GM19397 (cell line): ENCODE results near the gene HOXA5.

Source experiments
- ATAC-seq: cut with Tn5 transposase; IDR thresholded peaks from one replicate; pipeline ENCODE4 v1.9.1; 2021; ENCODE audit warnings: mild to moderate bottlenecking, moderate library complexity; ENCODE audit not compliant: unreplicated experiment

HOXA5 gene

DNA sequence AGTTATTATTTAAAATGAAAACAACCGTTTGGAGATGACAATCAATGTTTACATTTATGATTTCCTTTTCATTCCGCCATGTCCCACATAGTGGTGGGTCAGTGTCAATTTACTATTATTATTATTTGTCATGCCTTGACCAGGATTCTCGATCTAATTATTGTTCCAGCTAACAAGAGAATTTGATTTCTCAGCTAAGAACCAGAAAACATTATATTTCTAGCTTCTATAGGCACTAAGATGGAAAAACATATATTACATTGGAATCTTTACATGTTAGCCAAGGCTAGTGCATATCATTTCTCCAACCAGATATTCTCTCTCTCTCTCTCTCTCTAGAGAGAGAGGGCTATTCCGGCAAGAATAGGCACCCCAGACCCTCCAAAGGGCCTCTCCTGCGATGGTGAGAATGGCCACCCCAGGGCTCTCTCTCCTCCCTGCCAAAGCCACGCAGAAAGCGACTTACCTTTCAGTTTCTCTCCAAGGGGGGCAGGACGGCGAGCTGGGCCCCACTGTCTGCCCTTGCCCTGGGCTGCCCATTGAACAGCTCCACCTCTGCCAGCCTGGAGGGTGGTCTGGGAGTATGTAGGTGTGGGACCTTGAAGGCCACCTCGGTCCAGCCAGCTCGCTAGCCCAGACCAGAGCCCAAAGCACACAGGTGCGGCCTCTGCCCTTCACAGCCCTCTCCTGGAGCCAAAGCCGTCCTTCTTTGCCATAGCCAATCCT lies 6.5 kb upstream of the HOXA5 start:
- no peak for ATAC-seq

DNA sequence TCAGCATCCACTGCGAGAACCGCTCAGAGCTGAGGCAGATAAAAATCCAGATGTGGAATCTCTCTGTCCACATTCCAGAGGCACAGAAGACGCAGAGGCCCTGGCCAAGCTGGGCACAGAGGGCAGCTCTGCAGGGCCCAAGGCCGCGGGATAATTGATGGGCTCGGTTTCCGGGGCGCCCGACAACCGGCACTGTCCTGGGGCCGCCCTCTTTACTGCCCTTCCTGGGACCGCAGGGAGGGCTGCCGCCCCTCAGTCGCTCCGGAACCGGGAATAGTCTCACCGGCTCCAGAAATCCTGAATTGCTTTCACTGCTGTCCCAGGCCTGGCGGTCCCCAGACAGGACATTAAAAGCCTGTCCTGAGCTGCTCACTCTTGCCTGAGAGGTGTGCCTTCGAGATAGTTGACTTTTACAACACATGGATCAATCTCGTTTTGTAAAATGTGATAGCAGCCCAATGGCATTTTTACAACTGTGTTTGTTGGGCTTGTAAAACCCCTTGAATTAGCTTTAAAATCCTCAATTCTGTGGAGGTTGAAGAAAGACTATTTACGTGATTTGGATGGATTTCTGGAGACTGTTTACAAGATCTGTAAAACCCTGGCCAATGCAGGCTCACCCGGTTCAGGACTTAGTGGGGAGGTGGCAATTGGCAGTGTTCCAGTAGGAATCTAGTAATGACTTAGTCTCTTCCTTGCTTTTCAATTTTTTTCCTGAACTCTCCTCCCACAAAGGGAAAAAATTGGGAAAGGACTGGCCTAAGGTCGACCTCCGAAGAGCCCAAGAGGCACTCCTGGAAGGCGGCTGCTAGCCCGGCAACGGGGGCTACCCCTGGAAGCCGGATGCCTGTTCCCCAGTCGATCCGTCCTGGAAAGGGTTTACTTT lies 5.5 kb upstream of the HOXA5 start:
- ATAC-seq: no peak

DNA sequence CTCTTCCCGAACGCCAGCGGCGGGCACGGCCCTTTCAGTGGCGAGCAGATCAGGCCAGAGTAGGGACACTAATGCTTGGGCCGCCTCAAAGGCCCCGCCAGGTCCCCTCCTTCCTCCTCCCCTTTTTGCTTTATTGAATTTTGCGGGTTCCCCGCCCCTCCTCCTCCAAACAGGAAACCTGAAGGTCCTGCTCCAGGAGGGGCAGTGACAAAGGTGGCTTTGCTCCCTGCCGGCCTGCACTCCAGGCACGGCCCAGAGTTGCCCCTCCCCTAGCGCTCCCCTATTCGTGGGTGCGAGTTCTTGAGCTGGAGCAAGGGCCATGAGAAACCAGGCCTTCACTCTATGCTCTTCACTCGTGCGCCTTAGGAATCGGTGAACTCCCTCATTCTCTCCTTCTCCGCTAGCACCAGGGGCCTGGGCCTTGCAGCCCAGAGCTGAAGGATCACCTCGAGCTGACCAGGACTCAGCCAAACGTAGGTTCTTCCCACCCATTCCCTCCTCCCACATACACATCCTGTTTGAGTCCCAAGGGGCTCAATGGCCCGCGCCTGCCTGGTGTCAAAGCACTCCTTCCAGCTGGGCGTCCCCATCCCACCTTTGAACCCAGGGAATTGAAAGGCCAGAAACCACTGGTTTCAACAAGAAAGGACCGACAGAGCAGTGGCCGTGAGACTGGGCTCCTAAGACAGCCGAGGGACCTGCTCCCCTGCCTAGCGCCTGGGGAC lies 4.7 kb upstream of the HOXA5 start:
- ATAC-seq: no peak

DNA sequence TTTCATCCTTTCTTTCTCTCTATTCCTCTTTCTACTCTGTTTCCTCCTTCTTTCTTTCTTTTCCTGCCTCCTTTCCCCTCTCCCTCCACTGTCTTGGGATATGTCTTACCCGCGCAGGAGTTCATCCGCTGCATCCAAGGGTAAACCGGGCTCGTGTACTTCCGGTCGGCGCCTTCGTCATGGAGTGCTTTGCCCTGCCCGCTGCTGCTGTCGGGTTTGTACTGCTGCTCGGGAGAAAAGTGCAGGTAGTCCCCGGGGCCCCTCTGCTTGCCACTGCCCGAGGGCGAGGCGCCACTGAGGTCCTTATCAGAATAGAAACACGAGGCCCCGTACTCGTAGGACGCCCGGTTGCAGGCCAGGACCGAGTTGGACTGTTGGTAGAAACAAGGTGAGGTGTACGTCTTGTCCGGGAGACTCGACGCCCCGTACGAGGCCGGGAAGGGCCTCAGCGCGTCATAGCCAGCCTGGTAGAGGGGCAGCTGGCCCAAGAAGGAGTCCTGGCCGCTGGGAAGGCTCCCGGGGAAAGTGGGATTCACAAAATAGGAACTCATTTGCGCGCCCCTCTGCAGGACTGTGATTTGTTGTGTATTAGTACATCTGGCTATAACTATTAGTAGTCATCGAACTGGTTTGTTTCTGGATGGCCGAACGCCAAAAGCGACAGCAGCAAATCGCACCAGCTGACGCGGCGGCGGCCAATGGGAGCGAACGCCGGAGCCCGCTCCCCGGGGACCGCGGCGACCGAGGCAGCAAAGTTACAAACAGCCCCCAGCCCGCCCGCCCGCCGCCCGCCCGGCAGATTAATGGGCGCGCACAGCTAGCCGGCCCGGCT lies 3.9 kb upstream of the HOXA5 start, which contains the start of gene HOXA6:
Gene HOXA6, minus strand, starts transcription at position 576 of the 832 bp plus-strand sequence. Its CDS starts 25 bp downstream, at position 551.
- no peak for ATAC-seq

DNA sequence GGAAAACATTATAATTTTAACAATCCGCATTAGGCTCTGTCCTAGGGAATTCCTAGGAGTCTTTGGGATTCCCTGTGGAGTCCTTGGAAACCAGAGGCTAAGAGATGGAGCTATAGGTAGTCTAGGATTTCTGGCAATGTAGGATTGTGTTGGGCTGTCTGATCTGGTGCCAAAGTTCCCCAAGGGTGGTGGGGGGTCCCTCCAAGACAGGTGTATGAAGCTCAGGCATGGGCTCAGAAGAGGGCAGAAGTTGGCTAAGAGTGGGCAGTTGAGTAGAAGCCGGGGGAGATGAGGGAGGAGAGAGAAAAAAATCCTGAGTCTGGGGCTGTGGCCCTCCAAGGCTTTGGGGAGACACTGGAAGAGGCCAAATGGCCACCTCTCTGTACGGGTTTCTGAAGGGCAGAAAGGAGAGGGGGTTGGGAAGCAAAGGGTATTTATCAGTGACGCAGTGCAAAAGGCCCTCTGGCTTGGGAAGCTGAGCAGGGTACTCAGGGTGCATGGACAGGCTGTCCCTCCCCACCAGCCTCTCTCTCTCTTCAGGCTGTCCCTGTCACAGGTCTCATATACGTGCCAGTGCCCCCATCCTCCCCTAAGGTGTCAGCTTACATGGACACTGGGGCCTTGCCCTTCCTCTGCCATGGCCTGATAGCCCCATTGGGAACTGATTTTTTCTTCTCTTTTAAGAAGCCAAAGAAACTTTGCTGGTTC lies 3.2 kb upstream of the HOXA5 start:
- no peak for ATAC-seq

DNA sequence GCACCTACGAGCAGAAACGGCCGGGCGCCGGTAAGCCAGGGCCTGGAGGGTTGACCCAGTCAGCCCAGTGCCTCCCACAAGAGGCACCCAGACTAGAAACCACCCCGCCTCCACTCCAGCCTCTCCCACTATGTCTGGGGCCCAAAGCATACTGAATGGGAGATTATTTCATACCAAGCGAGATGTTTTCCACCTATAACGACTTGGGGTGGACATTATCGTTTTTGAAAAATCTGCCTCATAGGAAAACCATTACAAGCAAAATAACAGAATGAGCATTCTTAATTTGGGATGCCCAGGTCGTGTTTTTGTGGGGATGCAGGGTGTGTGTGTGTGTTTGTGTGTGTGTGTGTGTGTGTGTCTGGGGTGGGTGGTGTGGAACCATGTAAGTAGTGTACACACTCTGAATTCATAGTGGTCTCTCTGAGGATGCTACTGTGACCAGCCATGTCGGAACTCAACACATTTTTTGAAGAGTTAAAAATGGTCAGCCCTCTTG lies 2.5 kb upstream of the HOXA5 start:
- ATAC-seq: no peak

DNA sequence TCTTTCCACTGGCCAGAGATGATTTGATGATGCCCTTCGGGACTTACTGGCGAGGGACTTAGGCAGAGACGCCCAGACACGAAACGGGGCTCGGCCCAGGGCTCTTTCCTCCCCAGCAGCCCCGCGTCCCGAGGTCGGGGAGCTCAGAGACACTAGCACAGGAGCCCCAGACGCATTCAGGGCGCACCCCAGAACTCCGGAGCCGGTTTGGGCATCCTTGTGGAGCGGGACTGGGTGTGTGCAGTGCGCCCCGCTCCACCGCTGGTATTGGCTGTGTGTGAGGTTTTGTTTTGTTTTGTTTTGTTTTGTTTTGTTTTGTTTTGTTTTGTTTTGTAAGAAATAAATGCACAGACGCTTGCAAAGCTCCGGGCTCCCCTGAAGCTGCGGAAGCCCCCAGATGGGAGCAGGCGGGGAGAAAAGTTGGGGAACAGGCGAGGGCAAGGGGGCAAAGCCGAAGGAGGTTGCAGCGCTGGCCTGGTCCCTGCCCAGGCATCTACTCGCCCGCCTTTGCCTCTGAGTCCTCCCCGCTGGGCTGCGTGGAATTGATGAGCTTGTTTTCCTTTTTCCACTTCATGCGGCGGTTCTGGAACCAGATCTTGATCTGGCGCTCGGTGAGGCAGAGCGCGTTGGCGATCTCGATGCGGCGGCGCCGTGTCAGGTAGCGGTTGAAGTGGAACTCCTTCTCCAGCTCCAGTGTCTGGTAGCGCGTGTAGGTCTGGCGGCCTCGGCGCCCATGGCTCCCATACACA lies 1.9 kb upstream of the HOXA5 start:
- ATAC-seq: no peak

DNA sequence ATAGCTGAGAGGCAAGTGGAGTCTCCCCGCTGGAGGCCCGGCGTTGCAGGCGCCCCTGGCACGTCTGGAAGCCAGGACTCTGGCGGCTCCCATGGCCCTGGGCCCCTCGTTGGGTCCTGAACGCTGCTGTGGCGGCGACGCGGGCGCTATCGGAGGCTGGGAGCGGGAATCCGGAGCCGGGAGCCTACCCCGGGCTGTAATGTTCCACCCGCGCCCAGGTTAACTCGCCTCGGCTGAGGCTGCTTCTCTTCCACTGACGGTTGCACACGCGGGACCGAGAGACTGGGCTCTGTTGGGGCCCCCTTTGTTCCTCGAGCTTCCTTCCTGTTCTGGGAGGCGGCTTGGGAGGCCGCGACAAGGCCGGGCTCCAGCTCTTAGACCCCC lies 1.3 kb upstream of the HOXA5 start:
- ATAC-seq: no peak

DNA sequence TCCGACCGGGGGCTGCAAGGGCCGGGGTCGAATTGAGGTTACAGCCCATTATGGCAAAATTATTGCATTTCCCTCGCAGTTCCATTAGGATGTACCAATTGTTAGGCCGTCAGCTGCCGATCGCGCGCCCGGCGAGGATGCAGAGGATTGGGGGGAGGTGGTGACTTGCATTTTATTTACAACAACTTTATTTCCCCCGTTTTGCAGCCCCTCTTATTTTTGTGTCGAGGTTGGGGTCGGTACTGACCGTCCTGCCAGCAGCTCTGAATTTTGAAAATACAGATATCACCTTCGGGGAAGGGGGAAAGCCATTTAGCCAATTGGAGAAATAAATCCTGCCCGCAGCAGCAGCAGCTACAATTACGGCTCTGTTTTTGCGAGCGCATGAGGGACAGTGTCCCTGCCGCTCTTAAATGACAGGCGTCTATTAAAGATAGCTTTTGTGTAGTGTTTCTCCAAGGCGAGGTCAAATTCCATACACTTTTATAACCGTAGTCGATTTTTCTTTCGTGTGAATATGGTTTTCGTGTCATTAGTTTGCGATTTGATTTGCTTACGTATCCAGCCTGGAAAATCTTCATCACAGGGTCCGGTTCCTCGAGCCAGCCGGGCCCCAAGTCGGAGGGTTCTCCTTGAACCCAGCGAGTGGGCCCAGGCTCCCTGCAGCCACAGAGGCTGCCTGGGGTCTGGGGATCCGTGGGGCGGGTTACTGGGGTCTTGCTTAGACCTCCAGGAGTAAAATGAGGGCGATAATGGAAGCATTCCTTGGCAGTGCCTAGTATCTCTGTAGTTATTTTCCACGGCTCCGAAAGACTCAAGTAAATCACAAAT lies 684 bp upstream of the HOXA5 start:
- ATAC-seq: no peak

DNA sequence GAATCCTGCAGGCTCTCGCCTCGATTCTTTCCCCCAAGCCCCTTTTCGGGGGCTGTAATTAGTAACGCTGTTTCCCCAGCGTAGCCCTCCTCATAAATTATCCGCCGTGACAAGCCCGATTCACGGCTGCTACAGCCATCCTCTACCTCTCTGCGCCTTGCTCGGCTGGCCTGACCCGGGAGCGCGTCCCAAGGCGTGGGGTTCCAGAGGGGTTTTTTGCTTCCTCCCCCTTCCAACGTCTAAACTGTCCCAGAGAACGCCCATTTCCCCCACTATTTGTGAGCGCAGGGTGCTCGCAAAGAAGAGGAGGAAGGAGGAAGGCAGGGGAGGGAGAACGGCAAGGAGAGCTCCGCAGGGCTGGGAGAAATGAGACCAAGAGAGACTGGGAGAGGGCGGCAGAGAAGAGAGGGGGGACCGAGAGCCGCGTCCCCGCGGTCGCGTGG lies 880 bp downstream of the HOXA5 start:
- no peak for ATAC-seq

DNA sequence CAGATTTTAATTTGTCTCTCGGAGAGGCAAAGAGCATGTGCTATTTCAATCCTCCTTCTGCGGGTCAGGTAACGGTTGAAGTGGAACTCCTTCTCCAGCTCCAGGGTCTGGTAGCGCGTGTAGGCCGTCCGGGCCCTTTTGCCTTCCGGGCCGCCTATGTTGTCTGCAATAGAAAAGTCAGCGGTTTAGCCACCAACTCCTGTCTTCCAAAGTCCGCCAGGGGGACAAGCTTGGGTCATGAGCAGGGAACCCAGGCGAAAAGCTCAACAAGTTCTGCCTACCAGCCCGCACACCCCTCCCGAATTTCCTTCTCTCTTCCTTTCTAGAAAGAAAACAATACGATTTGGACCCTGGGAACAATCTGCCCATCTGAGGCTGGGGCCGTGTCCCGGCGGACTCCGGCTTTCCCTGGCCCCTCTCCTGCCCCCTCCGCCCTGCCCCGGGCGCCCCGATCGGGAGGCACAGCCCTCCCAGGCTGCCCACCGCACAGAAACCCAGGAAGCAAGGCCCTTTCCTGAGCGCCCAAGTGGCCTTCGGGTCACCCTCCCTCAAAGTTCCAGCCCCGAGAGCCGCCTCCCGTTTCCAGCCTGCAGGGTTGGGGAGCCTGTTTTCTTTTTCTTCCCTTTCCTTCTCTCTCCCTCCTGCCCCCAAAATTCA lies 1.4 kb downstream of the HOXA5 start:
- ATAC-seq: no peak

DNA sequence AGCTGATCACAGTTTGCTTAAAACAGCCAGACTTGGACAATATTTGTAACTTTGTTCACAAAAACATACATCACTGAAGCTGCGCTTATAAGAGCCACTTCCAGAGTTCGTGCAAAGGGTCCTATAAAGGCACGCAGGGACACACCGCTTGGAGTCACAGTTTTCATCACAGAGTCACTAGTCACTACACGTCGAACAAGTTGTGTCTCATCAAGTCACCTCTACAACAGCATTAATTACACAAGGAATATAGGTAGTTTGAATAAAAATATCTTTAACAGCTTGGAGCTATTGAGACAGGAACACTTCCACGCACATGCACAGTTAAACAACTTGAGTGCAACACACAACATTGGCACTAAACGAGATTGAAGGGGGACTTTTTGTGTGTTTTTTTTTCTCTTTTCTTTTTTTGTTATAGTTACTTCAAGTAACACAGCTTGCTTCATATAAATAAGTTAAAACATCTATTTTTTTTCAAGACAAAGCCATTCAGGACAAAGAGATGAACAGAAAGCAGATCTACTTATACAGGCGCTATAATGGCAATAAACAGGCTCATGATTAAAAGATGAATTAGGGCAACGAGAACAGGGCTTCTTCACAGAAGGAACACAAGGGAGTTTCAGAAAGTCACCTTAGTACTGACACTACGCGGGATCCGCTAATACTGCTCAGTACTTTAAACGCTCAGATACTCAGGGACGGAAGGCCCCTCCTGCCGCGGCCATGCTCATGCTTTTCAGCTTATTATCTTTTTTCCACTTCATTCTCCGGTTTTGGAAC lies 2.2 kb downstream of the HOXA5 start:
- ATAC-seq: no peak

DNA sequence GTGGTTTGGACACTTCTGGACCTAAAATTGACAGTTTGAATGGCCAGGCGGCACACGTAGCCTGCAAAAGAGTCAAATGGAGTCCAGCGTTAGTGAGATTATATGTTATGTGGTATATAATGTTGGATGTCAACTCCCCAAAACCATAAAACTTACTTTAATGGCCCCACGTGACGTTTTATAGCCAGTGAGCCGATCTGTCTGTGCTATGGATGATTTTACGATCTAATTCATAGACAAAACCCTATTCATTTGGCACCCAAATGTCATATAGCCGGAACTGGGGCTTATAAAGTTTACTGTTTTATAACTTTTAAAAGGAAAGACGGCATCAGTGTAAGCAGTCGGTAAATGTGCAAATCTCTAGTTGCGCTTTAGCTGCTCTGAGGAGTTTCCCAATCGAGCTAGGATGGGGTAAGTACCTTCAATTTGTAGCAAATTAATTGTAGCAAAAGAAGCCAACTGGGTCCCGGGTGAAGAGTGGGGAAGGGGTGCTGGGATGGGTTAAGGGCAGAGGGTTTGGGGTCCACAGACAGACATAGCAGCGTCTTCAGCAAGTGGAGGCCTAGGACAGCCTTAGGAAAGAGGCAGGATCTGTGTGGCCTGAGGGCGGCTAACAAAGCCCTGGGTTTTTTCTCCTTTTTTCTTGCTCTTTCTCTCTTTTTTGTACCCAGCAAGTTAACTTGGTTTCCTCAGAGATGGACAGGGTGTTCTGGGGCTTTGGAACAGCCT lies 3.2 kb downstream of the HOXA5 start:
- ATAC-seq: no peak

DNA sequence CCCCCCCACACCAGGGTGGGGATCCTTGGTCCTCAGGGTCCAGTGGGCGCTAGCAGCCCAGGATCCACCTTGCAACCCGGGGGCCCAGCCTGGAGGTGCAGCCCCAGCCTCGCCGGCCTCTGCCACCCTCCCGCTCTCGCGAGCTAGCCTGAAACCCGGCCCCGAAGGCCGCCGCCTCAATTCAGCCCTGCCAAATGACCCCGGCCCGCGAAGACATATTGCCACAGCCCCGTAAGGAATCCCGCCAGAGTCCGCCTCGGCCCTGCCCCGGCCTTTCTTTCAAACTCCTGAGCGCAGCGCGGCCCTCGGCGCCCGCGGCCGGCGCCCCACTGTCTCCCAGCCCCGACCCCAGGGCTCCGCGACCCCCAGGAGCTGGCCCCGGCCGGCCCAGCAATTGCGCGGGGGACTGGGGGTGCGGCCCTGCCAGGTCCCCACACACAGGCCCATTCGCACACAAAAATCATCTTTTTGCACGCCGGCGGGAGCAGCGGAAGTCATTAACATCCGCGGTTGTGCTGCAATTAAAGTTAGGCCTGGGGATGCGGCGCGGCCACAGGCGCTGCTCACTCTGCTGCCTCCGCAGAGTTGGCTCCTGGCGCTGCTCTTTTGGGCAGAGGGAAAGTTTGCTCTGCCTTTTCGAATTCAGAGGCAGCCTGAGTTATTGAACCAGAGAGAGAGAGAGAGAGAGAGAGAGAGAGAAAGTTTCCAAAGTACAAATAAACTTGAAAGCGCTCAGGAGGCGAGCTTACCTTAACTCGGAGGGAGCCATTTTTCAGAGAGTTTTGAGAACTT lies 4.0 kb downstream of the HOXA5 start:
- ATAC-seq: no peak

DNA sequence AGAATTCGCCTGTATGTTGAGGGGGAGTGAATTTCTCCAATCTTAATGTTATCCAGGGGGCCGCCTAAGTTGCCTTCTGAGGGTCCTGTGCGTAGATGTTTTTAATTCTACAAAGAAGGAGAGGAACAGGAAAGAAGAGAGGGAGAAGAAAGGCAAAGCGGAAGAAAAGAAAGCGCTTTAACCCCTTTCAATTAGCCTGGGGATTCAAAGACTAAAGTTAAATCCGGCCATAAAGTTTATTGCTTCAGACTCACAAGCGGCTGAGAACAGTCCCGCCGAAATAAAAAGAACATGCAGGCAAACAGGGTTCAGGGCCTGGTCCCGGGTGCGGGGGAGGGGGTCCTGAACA lies 4.5 kb downstream of the HOXA5 start:
- no peak for ATAC-seq

DNA sequence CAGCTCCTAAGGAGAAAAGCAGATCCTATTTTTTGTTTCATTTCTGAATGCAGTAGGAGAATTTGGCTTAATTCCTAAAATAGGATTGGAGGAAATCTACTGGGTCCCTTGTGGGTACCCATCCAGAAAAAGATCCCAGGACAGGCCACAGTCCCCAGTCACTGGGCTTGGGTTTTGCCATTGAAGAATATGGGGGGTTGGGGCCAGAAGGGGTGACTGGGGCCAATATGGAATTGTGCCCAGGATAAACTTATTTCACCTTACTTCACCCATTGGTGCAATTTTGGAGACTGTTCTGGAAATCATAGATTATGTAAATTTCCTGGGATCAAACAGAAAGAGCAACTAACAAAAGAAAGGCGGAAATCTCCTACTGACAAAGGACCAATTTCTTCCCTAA lies 5.0 kb downstream of the HOXA5 start:
- no peak for ATAC-seq
